DMS114 treated with DMSO at 0.1 percent for 48 hours (cell line): Measurements from ENCODE around the gene COMMD10.
"Not testable (repeated sequence)": the region's sequence is repeated elsewhere in the genome, so short reads cannot be mapped to it uniquely, and the experiment has no call there.

Experiments used
- DNase-seq: peaks from one replicate; lab custom pipeline; 2025; ENCODE audit not compliant: unreplicated experiment; lab: John Stamatoyannopoulos, UW

Gene COMMD10

GRCh38 chr5:116084871-116085715 lies at the start of gene COMMD10:
COMMD10 (plus strand) TSS chr5:116085025.
- peak; percentile 90 for DNase-seq

GRCh38 chr5:116035123-116035522 lies 49.7 kb upstream of the COMMD10 start:
- no peak for DNase-seq

GRCh38 chr5:116037236-116037822 lies 47.5 kb upstream of the COMMD10 start:
- DNase-seq, result no peak

- DNase-seq, result no peak
Measured at GRCh38 chr5:116038817-116039216, 46.0 kb upstream of the COMMD10 start.

GRCh38 chr5:116042375-116042774 lies 42.5 kb upstream of the COMMD10 start:
- DNase-seq, result no peak

GRCh38 chr5:116044073-116044472 lies 40.8 kb upstream of the COMMD10 start:
- no peak for DNase-seq

- DNase-seq, result no peak
Measured at GRCh38 chr5:116045821-116046220, 39.0 kb upstream of the COMMD10 start.

- no peak for DNase-seq
Measured at GRCh38 chr5:116046261-116046660, 38.6 kb upstream of the COMMD10 start.

- no peak for DNase-seq
Measured at GRCh38 chr5:116046823-116047222, 38.0 kb upstream of the COMMD10 start.

GRCh38 chr5:116058346-116058936 lies 26.4 kb upstream of the COMMD10 start:
- no peak for DNase-seq

GRCh38 chr5:116062352-116062751 lies 22.5 kb upstream of the COMMD10 start:
- DNase-seq, result no peak

GRCh38 chr5:116063950-116064349 lies 20.9 kb upstream of the COMMD10 start:
- DNase-seq, result no peak

GRCh38 chr5:116068028-116068632 lies 16.7 kb upstream of the COMMD10 start:
- DNase-seq, result peak; percentile 44

- DNase-seq, result no peak
Measured at GRCh38 chr5:116071211-116071610, 13.6 kb upstream of the COMMD10 start.

- no peak for DNase-seq
Measured at GRCh38 chr5:116075191-116075831, 9.5 kb upstream of the COMMD10 start.

- DNase-seq, result no peak
Measured at GRCh38 chr5:116076496-116076895, 8.3 kb upstream of the COMMD10 start.

GRCh38 chr5:116078199-116078598 lies 6.6 kb upstream of the COMMD10 start:
- DNase-seq, result no peak

GRCh38 chr5:116084287-116084691 lies 536 bp upstream of the COMMD10 start:
- DNase-seq, result no peak

GRCh38 chr5:116086309-116086708 lies 1.5 kb downstream of the COMMD10 start:
- DNase-seq, result not testable (repeated sequence)

- no peak for DNase-seq
Measured at GRCh38 chr5:116088062-116088461, 3.2 kb downstream of the COMMD10 start.

GRCh38 chr5:116090302-116090701 lies 5.5 kb downstream of the COMMD10 start:
- DNase-seq, result no peak
